AG04450 (cell line): ENCODE measurements around the gene MCC. TPM values are rescaled to one million over a fixed set of nuclear protein-coding genes. Genes with fewer than 3 reads are reported as not detected.

Source experiments
- CTCF ChIA-PET: fragments of 300-600, 350-600 bp; formaldehyde crosslinking; extraction: SDS; loops from one replicate; lab custom pipeline; 2022; ENCODE audit warnings: antibody characterized with exemption, inconsistent platforms; lab: Charles Lee
- POLR2A ChIA-PET: fragments of 350-600 bp; formaldehyde crosslinking; extraction: SDS; loops from one replicate; lab custom pipeline; 2021; ENCODE audit warnings: antibody characterized with exemption, inconsistent platforms; lab: Yijun Ruan, JAX
- DNase-seq: peaks from one replicate; pipeline ENCODE4 v3.0.0-alpha.2; 2011; ENCODE audit warnings: low read depth, low spot score
- H3K27ac ChIP-seq: one replicate; pipeline ENCODE4 v1.5.1; 2012; ENCODE audit warnings: low read depth, low read length, control low read depth
- H3K27me3 ChIP-seq: one replicate; pipeline ENCODE4 v1.6.0; 2012; ENCODE audit warnings: low read length; ENCODE audit not compliant: control insufficient read depth, insufficient read depth
- H3K4me3 ChIP-seq: 2 replicates; pipeline ENCODE4 v1.5.1; 2011; ENCODE audit warnings: mild to moderate bottlenecking, low read depth, low read length, control low read depth
- H3K9me3 ChIP-seq: 2 replicates; pipeline ENCODE4 v1.5.1; 2012; ENCODE audit warnings: low read length; ENCODE audit not compliant: control insufficient read depth, insufficient read depth
- CTCF ChIP-seq: IDR thresholded peaks from 2 replicates; pipeline ENCODE4 v1.5.1; 2011; ENCODE audit warnings: low read depth, low read length, control low read depth, inconsistent platforms
- polyA plus RNA-seq: library from polyadenylated mRNA; depleted of rRNA; stranded (reverse); fragments of >200 nt; gene quantifications from 2 replicates; pipeline ENCODE4 v1.2.3, GENCODE V29; 2011

The MCC gene
- polyA plus RNA-seq, 1 experiment, result 17.5 TPM

GRCh38 chr5:113110117-113110516 lies 378.1 kb downstream of the MCC start:
- Histone ChIP-seq H3K4me3 (no peak overlapping the region), H3K27ac (no peak overlapping the region), H3K9me3 (peaks cover 7% of the 10 kb centered on the region; the same call in 1 of the 2 replicates), H3K27me3 (no peaks in the 10 kb centered on the region)
- TF ChIP-seq CTCF, result no peak
- ChIA-PET CTCF (no interaction called here), POLR2A (no interaction called here)
- DNase-seq, result no peak

- Histone ChIP-seq H3K9me3 (peaks cover under 1% of the 10 kb centered on the region; the same call in 1 of the 2 replicates), H3K4me3 (no peak overlapping the region), H3K27me3 (no peaks in the 10 kb centered on the region), H3K27ac (no peak overlapping the region)
- no peak for TF ChIP-seq CTCF
- no peak for DNase-seq
- CTCF ChIA-PET, result no interaction called here
- POLR2A ChIA-PET, result no interaction called here
Observed at GRCh38 chr5:113109344-113109743, 378.9 kb downstream of the MCC start.

DNA sequence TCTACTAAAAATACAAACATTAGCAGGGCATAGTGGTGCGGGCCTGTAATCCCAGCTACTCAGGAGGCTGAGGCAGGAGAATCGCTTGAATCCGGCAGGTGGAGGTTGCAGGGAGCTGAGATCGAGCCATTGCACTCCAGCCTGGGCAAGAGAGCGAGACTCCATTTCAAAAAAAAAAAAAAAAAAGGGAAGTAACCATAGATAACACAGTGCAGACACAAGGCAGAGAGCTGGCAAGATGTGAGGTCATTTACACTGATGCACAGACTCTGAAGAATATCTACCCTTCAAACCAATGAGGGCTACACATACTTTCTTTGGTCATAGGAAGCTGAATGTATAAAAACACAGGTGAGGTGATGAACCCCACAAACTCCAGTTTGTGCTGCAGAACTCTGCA lies 379.8 kb downstream of the MCC start:
- no peak for DNase-seq
- Histone ChIP-seq H3K27ac (no peak overlapping the region), H3K4me3 (no peak overlapping the region), H3K27me3 (no peaks in the 10 kb centered on the region), H3K9me3 (no peaks in the 10 kb centered on the region)
- POLR2A ChIA-PET, result no interaction called here
- no peak for TF ChIP-seq CTCF
- CTCF ChIA-PET, result no interaction called here

DNA sequence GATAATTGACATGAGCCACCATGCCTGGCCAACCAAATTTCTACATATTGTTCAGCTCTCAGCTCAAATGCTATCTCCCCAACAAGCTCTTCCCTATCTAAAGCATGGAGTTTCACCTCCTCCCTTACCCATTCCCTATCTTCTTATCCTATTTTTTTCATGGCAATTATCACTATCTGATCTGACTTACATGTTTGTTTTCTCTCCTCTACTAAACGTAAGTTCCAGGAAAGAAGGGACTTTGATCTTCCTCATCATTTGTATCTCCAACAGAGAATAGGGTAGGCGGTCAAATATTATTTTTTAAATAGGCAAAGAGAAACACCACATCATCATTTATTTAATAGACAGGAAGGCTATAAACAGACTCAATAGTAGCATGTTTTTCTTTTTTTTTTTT lies 381.4 kb downstream of the MCC start:
- no peak overlapping the region for H3K4me3 ChIP-seq
- ChIA-PET POLR2A (no interaction called here), CTCF (no interaction called here)
- no peak for DNase-seq
- H3K9me3 ChIP-seq, result no peaks in the 10 kb centered on the region
- H3K27ac ChIP-seq, result no peak overlapping the region
- no peak for TF ChIP-seq CTCF
- no peaks in the 10 kb centered on the region for H3K27me3 ChIP-seq

- H3K4me3 ChIP-seq, result no peak overlapping the region
- no peak overlapping the region for H3K27ac ChIP-seq
- TF ChIP-seq CTCF, result no peak
- H3K27me3 ChIP-seq, result no peaks in the 10 kb centered on the region
- no peak for DNase-seq
- H3K9me3 ChIP-seq, result no peaks in the 10 kb centered on the region
- POLR2A ChIA-PET, result no interaction called here
- CTCF ChIA-PET, result no interaction called here
Observed at GRCh38 chr5:113105693-113106280, 382.5 kb downstream of the MCC start.
